ENCODE measurements around the gene FBXL17. TPM values are rescaled to one million over a fixed set of nuclear protein-coding genes. Genes with fewer than 3 reads are reported as not detected.

FBXL17 gene
- total and polyA plus RNA-seq, 2 of the 13 experiments (the other 11 are each of a cell fraction or from before 2014, with no cell fraction given): 3.0 to 7.9 TPM

DNA sequence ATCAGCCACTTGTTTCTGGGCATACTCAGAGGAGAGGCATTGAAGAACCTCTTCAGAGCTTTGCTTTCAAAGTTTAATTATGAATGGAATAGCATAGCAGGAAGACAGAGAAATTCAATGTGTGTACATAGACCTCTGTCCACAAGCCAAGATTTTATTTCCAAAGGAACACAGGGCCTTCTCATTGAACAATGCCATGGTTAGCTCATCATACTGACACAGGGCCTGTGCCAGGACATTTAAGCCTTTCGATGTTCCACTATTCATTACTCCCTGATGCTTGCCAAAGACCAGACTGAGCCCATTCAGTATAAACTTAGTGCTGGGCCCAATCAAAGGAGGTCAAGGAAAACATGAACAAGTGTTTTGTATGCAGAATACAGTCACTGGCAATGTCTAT lies 280.8 kb downstream of the FBXL17 start (continued):
- TF ChIP-seq, protein P1, sequence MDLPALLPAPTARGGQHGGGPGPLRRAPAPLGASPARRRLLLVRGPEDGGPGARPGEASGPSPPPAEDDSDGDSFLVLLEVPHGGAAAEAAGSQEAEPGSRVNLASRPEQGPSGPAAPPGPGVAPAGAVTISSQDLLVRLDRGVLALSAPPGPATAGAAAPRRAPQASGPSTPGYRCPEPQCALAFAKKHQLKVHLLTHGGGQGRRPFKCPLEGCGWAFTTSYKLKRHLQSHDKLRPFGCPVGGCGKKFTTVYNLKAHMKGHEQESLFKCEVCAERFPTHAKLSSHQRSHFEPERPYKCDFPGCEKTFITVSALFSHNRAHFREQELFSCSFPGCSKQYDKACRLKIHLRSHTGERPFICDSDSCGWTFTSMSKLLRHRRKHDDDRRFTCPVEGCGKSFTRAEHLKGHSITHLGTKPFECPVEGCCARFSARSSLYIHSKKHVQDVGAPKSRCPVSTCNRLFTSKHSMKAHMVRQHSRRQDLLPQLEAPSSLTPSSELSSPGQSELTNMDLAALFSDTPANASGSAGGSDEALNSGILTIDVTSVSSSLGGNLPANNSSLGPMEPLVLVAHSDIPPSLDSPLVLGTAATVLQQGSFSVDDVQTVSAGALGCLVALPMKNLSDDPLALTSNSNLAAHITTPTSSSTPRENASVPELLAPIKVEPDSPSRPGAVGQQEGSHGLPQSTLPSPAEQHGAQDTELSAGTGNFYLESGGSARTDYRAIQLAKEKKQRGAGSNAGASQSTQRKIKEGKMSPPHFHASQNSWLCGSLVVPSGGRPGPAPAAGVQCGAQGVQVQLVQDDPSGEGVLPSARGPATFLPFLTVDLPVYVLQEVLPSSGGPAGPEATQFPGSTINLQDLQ (CRISPR knock-in tag; IDR thresholded peaks at IDR 0.05): no peak
- no peak for TF ChIP-seq ZNF570 (CRISPR knock-in tag; IDR thresholded peaks at IDR 0.05; ENCODE audit: borderline replicate concordance)

DNA sequence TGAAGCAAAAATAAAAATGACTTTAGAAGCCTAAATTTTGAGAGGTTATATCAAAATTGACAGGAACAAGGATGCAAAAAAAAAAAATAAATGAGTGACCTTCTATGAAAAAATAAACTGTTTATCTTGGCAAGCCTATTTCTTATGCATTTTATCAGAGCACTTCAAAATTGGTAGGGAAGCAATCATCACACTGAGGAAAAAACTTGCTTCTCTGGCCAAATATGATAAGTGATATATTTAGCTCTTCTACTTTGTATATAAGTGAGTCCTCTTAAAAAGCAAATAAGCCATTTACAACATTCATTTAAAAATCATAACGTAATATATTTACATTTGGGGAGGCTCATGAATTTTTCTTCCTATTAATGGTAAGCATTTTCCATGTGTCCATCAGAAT lies 287.1 kb downstream of the FBXL17 start:
- intact Hi-C loops (cut with micrococcal nuclease; ENCODE audit: unreplicated experiment) (no loop called here), in situ Hi-C loops (cut with HindIII; ENCODE audit: extremely low pct_ligation_motif_present, low pct_unique_long_range_greater_than_20kb) (no loop called here)
- Histone ChIP-seq H3K4me2 (ENCODE audit: low read depth, low read length) (no peak overlapping the region), H3K36me3 (replicated peaks in 1 of 2; ENCODE audit: control insufficient read depth in 1 of 2, insufficient read depth in 2 of 2, low read length in 2 of 2) (no peaks in the 10 kb centered on the region), H4K20me1 (ENCODE audit: insufficient read depth, low read length) (no peaks in the 10 kb centered on the region), H3K9ac (ENCODE audit: insufficient read depth, low read depth, low read length) (no peak overlapping the region), H3K79me2 (ENCODE audit: insufficient read depth, low read length) (no peaks in the 10 kb centered on the region), H3K27ac (ENCODE audit: extremely low read length, insufficient read depth, low read length) (no peak overlapping the region), H3K27me3 (ENCODE audit: control insufficient read depth in 1 of 2, insufficient read depth in 2 of 2, low read length in 2 of 2) (no peaks in the 10 kb centered on the region), H3K4me1 (ENCODE audit: insufficient read depth, low read length) (no peaks in the 10 kb centered on the region), H3K4me3 (replicated peaks in 1 of 3; ENCODE audit: insufficient read depth in 1 of 3, low read depth in 2 of 3, low read length in 3 of 3) (no peak overlapping the region), H3K9me3 (ENCODE audit: low read length) (no peaks in the 10 kb centered on the region), H2AFZ (ENCODE audit: low read length) (no peak overlapping the region)
- BruUV-seq (replicated peaks): no TSS peak
- TF ChIP-seq PLSCR1 (CRISPR knock-in tag; IDR thresholded peaks at IDR 0.05; ENCODE audit: borderline replicate concordance) (no peak), ZFYVE20 (CRISPR knock-in tag; IDR thresholded peaks at IDR 0.05; ENCODE audit: borderline replicate concordance, low read depth) (no peak), MTA3 (CRISPR knock-in tag; IDR thresholded peaks at IDR 0.05) (no peak), BHLHE40 (IDR thresholded peaks at IDR 0.05; ENCODE audit: low read length) (no peak), PHF5A (CRISPR knock-in tag; IDR thresholded peaks at IDR 0.05; ENCODE audit: low read depth, unreplicated experiment) (no peak), RFX5 (IDR thresholded peaks at IDR 0.05; ENCODE audit: low read depth, low read length) (no peak), RAD51 (IDR thresholded peaks at IDR 0.05; ENCODE audit: borderline replicate concordance) (no peak), GPN1 (CRISPR knock-in tag; IDR thresholded peaks at IDR 0.05; ENCODE audit: borderline replicate concordance) (no peak), BRCA1 (CRISPR knock-in tag; IDR thresholded peaks at IDR 0.05) (no peak)
- TF ChIP-seq, protein P2, sequence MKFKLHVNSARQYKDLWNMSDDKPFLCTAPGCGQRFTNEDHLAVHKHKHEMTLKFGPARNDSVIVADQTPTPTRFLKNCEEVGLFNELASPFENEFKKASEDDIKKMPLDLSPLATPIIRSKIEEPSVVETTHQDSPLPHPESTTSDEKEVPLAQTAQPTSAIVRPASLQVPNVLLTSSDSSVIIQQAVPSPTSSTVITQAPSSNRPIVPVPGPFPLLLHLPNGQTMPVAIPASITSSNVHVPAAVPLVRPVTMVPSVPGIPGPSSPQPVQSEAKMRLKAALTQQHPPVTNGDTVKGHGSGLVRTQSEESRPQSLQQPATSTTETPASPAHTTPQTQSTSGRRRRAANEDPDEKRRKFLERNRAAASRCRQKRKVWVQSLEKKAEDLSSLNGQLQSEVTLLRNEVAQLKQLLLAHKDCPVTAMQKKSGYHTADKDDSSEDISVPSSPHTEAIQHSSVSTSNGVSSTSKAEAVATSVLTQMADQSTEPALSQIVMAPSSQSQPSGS (CRISPR knock-in tag; IDR thresholded peaks at IDR 0.05): no peak
- TF ChIP-seq, protein P3, sequence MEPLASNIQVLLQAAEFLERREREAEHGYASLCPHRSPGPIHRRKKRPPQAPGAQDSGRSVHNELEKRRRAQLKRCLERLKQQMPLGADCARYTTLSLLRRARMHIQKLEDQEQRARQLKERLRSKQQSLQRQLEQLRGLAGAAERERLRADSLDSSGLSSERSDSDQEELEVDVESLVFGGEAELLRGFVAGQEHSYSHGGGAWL (CRISPR knock-in tag; IDR thresholded peaks at IDR 0.05): no peak
- no peak for ATAC-seq
- 89% methylated on average over 1 of the region's 1 CpG for WGBS (ENCODE audit: low lambda C conversion rate)
- ChIA-PET POLR2A (no interaction called here), CTCF (ENCODE audit: low intra/inter-chr PET ratio, low total read pairs) (no interaction called here)
- FAIRE-seq: no peak
- DNase-seq (ENCODE audit: low spot score): no peak
